Cortex of kidney (tissue), 1 donor: ENCODE results near the gene ZNF205.
"Not testable (repeated sequence)": the region's sequence is repeated elsewhere in the genome, so short reads cannot be mapped to it uniquely, and the experiment has no call there.

Source experiments
- DNase-seq: peaks from one replicate; lab custom pipeline; 2025; lab: John Stamatoyannopoulos, UW

The ZNF205 gene

DNA sequence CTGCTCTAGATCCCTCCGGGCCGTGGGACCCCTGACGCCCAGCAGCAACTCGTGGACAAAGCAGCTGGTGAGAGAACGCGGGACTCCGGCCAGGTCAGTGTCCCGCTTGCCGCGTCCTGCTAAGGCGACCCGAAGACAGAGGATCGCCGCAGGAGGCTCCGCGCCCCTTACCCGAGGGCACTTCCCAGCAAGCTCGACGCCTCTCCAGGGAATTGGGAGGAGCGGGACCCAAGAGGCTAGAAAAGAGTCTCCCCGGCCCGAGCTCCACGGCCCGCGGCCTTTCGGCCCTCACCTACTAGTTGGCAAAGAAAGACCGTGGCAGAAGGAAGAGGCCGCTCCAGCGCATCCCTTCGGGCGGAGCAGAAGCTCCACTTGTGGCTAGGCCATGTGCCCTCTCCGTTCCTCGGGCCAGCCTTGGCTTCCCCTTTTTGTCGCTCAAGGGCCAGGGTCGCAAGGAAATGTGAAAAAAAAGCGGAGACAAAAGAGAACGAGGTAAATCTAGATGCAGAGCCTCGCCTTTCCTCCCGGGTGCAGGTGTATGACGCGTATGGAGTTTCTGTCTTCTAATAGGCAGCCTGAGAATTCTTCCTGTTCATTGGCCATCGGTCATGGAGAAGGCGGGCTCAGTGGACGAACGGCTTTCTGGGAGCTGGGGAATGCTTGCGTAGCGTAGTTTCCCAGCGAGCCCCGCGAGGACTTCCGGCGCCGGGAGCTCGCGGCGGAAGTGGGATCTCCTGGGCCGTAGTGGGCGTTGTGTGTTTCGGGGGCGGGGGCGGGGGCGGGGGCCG, 22.1 kb downstream of the ZNF205 start, which contains the start of gene ZNF213:
ZNF213 (plus strand) TSS at position 692 of the 788 bp plus-strand sequence. CDS start 2,252 bp downstream, outside the sequence.
- DNase-seq = no peak

DNA sequence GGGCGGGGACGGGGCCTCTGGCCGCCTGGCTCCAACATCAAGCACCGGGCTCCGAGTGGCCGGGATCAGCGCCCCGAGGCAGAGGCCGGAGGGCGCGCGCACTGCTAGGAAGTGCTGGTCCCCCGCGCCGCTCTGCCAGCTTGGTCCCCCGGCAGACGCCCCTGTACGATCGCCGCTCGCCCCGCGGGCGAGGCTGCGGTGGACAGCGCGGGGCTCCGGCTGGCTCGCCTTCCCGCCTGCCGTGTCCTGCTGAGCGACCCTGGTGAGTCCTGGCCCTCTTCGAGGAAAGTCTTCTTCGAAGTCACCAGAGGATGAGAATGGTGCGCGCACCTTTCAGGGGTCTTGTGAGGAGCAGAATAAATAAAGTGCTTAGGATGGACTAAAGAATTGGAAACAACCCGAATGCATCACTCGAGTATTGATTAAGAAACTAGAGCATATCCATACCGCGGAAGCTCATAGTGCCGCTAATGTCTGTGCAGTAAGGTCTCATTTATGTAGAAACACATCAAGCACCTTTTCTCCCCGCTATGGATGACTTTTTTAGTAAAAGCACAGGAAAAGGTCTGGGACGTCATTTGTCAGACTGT, 22.8 kb downstream of the ZNF205 start:
- DNase-seq = no peak

- no peak for DNase-seq
Measured at GRCh38 chr16:3137267-3137666, 24.9 kb downstream of the ZNF205 start.

DNA sequence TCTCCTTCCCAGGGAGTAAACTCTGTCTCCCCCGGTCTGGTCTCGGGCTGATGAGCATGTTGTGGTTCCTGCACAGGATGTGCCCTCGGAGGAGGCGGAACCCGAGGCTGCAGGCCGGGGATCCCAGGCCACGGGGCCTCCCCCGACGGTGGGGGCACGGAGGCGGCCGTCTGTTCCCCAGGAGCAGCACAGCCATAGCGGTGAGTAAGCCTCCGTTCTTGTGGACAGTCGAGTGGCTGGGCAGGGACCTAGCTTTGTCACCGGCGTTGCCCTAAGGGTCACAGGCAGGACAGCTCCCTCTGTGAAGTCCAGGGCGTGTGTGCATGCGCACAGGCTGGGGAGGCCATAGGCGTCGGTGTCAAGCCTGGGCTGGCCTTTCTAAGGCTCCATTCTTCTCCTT, 26.0 kb downstream of the ZNF205 start:
- DNase-seq = no peak

DNA sequence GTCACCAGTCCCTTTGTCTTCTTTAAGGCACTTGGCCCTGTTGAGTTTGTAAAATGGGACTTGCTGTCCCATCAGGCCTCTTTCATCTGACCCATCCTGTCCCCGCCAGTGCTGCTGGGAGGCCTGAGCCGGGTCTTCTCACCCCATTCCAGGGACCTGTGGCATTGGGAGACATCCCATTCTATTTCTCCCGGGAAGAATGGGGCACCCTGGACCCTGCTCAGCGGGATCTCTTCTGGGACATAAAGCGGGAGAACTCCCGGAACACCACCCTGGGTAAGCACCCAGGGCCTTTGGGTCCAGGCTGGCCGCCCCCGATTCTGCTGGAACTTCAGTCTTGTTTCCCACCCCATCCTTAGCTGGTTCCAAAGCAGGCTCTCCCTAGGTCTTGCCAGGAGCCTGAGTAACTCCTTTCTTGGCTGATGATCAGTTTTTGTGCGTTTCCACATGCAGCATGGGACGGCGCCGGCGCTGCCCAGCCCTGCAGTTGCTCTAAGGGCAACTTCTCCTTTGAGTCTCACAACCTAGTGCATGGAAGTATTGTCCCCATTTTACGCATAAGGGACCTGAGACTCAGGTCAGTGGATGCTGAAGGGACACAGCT, 26.5 kb downstream of the ZNF205 start:
- DNase-seq = no peak

GRCh38 chr16:3139561-3139960, 27.2 kb downstream of the ZNF205 start:
- not testable (repeated sequence) for DNase-seq

DNA sequence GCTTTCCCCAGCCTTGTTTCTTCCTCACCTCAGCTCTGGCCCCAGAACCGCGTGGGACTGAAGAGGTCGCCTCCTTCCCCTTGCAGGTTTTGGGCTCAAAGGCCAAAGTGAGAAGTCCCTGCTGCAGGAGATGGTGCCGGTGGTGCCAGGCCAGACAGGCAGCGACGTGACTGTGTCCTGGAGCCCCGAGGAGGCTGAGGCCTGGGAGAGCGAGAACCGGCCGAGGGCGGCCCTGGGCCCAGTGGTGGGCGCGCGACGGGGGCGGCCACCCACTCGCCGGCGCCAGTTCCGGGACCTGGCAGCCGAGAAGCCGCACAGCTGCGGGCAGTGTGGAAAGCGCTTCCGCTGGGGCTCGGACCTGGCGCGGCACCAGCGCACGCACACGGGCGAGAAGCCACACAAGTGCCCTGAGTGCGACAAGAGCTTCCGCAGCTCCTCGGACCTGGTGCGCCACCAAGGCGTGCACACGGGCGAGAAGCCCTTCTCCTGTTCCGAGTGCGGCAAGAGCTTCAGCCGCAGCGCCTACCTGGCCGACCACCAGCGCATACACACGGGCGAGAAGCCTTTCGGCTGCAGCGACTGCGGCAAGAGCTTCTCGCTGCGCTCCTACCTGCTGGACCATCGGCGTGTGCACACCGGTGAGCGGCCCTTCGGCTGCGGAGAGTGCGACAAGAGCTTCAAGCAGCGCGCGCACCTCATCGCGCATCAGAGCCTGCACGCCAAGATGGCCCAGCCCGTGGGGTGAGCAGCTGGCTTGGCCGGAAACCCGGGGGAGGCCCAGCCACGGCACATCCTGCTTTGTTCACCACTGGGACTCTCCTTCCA, 28.4 kb downstream of the ZNF205 start:
- no peak for DNase-seq

DNA sequence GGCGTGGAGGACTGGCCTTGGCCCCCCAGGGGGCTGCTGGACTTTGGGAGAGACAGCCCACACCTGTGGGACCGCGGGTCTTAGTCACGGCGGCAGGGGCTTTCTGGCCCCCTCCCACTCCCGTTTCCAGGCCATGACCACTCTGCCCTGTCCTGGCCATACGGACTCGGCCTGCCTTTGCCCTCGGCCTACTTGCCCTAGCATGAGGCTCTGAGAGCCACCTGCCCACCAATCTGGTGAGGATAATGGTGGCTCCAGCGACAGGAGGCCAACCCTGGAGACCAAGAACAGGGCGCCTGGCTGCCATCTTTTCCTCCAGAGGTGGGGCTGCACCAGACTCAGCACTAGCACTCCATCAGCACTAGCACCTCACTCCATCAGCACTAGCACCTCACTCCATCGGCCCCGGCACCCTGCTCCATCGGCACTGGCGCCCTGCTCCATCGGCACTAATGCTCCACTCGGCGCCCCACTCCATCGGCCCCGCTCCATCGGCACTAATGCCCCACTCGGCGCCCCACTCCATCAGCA, 29.5 kb downstream of the ZNF205 start:
- DNase-seq = no peak

GRCh38 chr16:3142327-3142726, 29.9 kb downstream of the ZNF205 start:
- DNase-seq = no peak

GRCh38 chr16:3142770-3143169, 30.4 kb downstream of the ZNF205 start:
- no peak for DNase-seq

- DNase-seq = no peak
Measured at GRCh38 chr16:3143189-3143588, 30.8 kb downstream of the ZNF205 start.

GRCh38 chr16:3143598-3144320, 31.4 kb downstream of the ZNF205 start:
- DNase-seq = no peak

GRCh38 chr16:3144321-3144983, 32.1 kb downstream of the ZNF205 start:
- no peak for DNase-seq

DNA sequence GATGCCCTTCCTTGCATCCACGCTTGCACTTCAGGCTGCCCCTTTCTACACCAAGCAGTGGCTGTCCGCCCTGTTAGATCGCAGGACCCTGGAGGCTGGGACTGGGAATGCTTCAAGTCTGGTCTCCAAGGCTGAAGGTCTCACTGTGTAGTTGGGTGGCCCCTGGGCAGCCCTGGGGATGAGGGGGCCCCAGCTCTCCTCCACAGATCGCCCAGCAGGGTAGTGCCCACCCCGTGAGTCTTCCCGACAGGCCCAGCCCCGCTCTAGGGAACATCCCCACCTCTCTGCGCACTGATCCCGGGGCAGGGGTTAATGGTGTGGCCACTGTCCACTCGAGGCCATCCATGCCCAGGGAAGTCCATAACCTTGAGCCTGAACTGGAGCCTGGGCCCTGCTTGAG, 32.8 kb downstream of the ZNF205 start:
- DNase-seq = no peak

GRCh38 chr16:3145660-3146059, 33.3 kb downstream of the ZNF205 start:
- DNase-seq = no peak

- DNase-seq = no peak
Measured at GRCh38 chr16:3147046-3147756, 34.8 kb downstream of the ZNF205 start.

DNA sequence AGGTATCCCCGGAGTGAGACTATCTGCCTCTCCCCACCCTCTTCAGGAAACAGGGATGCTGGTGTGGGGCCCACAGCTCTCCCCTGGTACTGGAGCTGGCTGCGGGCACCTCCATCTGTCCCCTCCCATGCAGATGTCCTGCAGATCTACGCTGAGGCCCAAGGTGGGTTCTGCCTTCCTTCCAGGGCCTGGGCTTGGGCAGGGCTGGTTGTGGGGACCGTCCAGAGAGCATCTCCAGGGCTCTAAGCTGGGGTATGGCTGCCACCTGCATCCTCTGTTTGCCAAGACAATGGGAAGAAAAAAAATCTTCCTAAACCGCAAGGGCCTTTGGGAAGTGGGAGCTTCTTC, 35.3 kb downstream of the ZNF205 start:
- no peak for DNase-seq

- no peak for DNase-seq
Measured at GRCh38 chr16:3148256-3149192, 36.1 kb downstream of the ZNF205 start.

DNA sequence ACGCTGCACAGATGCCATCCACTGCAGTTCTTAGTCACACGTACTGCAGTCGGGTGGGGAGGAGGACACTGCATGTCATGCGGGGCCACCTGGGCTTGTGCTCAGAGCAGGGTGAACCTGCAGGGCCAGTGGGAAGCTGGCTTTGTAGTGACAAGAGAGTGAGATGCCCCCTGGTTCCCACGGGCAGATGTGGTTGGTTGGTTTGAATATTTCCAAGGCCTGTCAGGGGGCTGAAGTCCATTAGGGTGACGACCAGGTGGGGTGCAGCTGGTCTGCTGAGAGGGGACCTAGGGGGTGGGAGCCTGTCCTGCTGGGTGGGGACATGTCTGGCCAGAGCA, 36.8 kb downstream of the ZNF205 start:
- DNase-seq = no peak
